Measurements from ENCODE around the gene TCN1. TPM values are rescaled to one million over a fixed set of nuclear protein-coding genes. Genes with fewer than 3 reads are reported as not detected.

Gene TCN1
- total and polyA plus RNA-seq, 2 of the 8 experiments (the other 6 are each of a cell fraction or from before 2014, with no cell fraction given), result not detected

GRCh38 chr11:59862252-59862651 lies 4.0 kb downstream of the TCN1 start:
- H4K20me1 ChIP-seq (replicated peaks in 1 of 2; ENCODE audit: control insufficient read depth in 1 of 2, insufficient read depth in 2 of 2, low read length in 2 of 2), result no peaks in the 10 kb centered on the region
- DNase-seq (ENCODE audit: low read depth in 1 of 2, low spot score in 2 of 2) (no peak), FAIRE-seq (no peak)
- H3K27me3 ChIP-seq (replicated peaks in 1 of 4; ENCODE audit: control insufficient read depth in 3 of 4, extremely low read depth in 1 of 4, insufficient read depth in 3 of 4, low read length in 3 of 4), result no peaks in the 10 kb centered on the region
- H3K56ac ChIP-seq (replicated peaks; ENCODE audit: insufficient read length, low read depth, low read length), result no peak overlapping the region
- H2BK120ac ChIP-seq (replicated peaks; ENCODE audit: low read depth, low read length), result no peak overlapping the region
- H4K5ac ChIP-seq (ENCODE audit: insufficient read length, low read depth, low read length), result no peak overlapping the region
- ChIA-PET POLR2A (ENCODE audit: partially characterized antibody) (interaction anchor here (0.7 kb wide), 1 partner anchor 16 kb away, joined by 3 read pairs; the partner anchor contains the start of gene OOSP3), CTCF (ENCODE audit: partially characterized antibody) (interaction anchor here (0.6 to 1.1 kb wide), 2 partner anchors 10 to 57 kb away, joined by 3 read pairs; no protein-coding TSS in a partner anchor)
- H4K8ac ChIP-seq (ENCODE audit: extremely low read depth, insufficient read depth, low read length), result no peak overlapping the region
- H2BK5ac ChIP-seq (ENCODE audit: low read depth, low read length), result no peak overlapping the region
- no peak overlapping the region for H4K91ac ChIP-seq (replicated peaks; ENCODE audit: insufficient read length, low read length)
- no peak overlapping the region for H2AK5ac ChIP-seq (ENCODE audit: low read depth, low read length)
- H3K14ac ChIP-seq (ENCODE audit: insufficient read length), result no peak overlapping the region
- no peaks in the 10 kb centered on the region for H3K23me2 ChIP-seq (ENCODE audit: low read depth, low read length)
- H3K4ac ChIP-seq (replicated peaks; ENCODE audit: insufficient read length, low read depth, low read length), result no peak overlapping the region
- no peak overlapping the region for H3K4me3 ChIP-seq (ENCODE audit: extremely low read depth in 1 of 4, insufficient read depth in 2 of 4, low read depth in 3 of 4, low read length in 4 of 4)
- 93% methylated on average over 3 of the region's 3 CpGs; no CpG with 5 or more reads in 1 of the 2 experiments for WGBS, 2 experiments (ENCODE audit: extremely low coverage in 1 of 2, insufficient coverage in 1 of 2, insufficient read length in 1 of 2, insufficient replicate concordance in 2 of 2, low coverage in 1 of 2, low lambda C conversion rate in 2 of 2, missing lambda C conversion rate in 1 of 2)
- H2AFZ ChIP-seq (ENCODE audit: low read length), result no peak overlapping the region
- no peak overlapping the region for H3K9ac ChIP-seq (replicated peaks in 1 of 4; ENCODE audit: extremely low read depth in 1 of 4, low read depth in 3 of 4, low read length in 3 of 4)
- H3K4me1 ChIP-seq (replicated peaks in 1 of 4; ENCODE audit: control insufficient read depth in 3 of 4, insufficient read depth in 4 of 4, low read length in 3 of 4), result peaks cover 0 to 5% (median 3%) of the 10 kb centered on the region in 4 experiments; a peak in 4 of 7 replicates
- no peak overlapping the region for H2BK20ac ChIP-seq (ENCODE audit: low read length)
- H3K18ac ChIP-seq (ENCODE audit: extremely low read depth, low read length), result no peak overlapping the region
- no peak overlapping the region for H2BK15ac ChIP-seq (ENCODE audit: low read length)
- H3K27ac ChIP-seq (ENCODE audit: low read depth, low read length), result no peak overlapping the region
- H3K36me3 ChIP-seq (ENCODE audit: control insufficient read depth in 2 of 4, insufficient read depth in 4 of 4, low read length in 3 of 4), result no peaks in the 10 kb centered on the region
- H3K23ac ChIP-seq (ENCODE audit: insufficient read length), result no peak overlapping the region
- H3K9me3 ChIP-seq (ENCODE audit: insufficient read depth in 2 of 2, low read depth in 1 of 2, low read length in 1 of 2), result no peaks in the 10 kb centered on the region
- no peaks in the 10 kb centered on the region for H3K79me2 ChIP-seq (ENCODE audit: control insufficient read depth in 1 of 2, insufficient read depth in 2 of 2, low read length in 2 of 2)
- H3K4me2 ChIP-seq (ENCODE audit: insufficient read depth in 1 of 2, low read depth in 2 of 2, low read length in 2 of 2), result no peak overlapping the region
- H3K79me1 ChIP-seq (ENCODE audit: low read depth, low read length), result no peaks in the 10 kb centered on the region
- no peak for TF ChIP-seq NANOG (IDR thresholded peaks at IDR 0.05; ENCODE audit: insufficient read depth, low read depth, low read length, poor library complexity, severe bottlenecking)
- no peak overlapping the region for H2BK12ac ChIP-seq (ENCODE audit: low read depth, low read length)

Data from H1 (cell line).